ENCODE measurements around the gene GNAT2. TPM values are rescaled to one million over a fixed set of nuclear protein-coding genes. Genes with fewer than 3 reads are reported as not detected.

GNAT2 gene
- total RNA-seq, 1 experiment from 2014 or later = not detected

- no peak for DNase-seq (ENCODE audit: low read depth)
These were observed 8.4 kb upstream of the GNAT2 start for GRCh38 chr1:109627692-109628399.

- no peak for DNase-seq (ENCODE audit: low read depth)
These were observed 7.4 kb upstream of the GNAT2 start for GRCh38 chr1:109626682-109627408.

DNA sequence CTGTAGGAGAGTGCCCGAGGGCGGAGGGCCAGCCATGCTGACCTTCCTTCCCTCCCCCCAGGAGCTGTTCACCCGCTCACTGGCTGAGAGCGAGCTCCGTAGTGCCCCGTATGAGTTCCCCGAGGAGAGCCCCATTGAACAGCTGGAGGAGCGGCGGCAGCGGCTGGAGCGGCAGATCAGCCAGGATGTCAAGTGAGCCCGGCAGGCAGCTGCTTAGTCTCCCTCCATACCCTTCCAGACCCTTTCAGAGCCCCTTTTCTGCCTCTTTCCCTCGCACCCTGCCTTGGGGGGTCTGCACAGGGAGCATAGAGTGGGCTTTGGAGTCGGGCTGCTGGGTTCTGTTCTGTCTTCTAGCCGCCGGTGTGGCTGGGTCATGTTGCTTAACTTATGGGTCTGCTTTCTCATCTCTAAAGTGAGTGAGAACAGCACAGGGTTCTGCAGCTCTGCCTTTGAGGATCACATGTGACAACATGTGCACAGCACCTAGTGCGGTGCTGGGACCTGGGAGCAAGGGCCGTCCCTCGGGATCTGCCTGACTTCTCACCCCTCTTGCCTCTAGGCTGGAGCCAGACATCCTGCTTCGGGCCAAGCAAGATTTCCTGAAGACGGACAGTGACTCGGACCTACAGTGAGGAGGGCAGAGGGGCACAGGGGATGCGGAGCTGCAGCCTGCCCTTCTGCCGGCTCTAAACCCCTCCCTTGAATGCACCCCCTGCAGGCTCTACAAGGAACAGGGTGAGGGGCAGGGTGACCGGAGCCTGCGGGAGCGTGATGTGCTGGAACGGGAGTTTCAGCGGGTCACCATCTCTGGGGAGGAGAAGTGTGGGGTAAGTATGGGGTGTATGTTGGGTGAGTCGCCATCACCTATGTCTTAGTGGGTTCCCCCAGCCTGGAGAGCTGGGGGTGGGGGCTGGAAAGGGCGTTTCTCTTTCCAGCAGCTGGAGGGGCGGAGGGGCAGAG is 6.5 kb upstream of the GNAT2 start:
- DNase-seq (ENCODE audit: low read depth) = no peak

GRCh38 chr1:109625176-109625575 is 5.8 kb upstream of the GNAT2 start:
- DNase-seq (ENCODE audit: low read depth) = no peak

GRCh38 chr1:109624201-109625010 is 5.0 kb upstream of the GNAT2 start:
- no peak for DNase-seq (ENCODE audit: low read depth)

DNA sequence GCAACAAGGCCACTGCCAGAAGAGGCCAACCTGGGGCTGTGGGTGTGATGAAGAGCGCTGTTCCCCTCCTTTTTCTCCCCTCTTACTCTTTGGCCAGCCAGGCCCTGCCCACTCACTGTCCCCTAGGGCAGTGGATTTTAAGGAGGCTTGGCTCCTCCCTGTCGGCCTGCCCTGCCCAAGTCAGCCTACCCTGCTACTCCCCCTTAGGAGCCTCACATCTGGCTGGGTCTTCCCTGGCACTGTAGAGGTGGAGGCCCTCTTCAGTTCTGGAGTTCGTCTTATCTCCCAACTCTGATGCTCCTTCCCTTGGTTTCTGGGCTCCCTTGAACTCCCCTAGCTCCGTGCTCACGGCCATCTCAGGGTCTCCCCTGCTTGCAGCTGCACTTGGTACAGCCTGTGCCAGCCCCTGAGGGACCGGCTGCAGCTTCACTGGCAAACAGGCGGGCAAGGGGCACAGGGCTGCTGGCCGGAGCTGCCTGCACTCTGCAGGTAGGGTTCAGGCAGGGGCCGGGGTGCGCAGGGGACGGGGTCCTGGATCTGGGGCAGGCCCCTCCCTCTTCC is 4.3 kb upstream of the GNAT2 start:
- DNase-seq (ENCODE audit: low read depth) = no peak

DNA sequence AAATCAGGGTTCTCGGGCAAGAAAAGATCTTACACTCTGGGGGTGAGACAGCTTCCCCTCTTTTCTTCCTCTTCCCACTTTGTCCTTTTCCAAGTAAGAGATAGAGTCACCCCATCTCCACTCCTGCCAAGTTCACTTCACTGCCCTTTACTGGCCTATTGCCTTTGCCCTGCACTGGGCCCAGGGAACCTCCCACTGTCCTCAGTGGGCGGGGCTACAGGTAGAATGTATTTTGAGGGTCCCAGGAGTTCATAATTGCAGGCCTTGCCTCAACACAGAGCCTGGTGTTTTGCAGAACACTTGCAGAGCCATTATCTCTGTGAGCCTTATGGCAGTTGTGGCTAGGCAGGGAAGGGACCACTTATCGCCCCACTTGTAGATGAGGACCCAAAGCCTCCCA is 3.5 kb upstream of the GNAT2 start:
- no peak for DNase-seq (ENCODE audit: low read depth)

DNA sequence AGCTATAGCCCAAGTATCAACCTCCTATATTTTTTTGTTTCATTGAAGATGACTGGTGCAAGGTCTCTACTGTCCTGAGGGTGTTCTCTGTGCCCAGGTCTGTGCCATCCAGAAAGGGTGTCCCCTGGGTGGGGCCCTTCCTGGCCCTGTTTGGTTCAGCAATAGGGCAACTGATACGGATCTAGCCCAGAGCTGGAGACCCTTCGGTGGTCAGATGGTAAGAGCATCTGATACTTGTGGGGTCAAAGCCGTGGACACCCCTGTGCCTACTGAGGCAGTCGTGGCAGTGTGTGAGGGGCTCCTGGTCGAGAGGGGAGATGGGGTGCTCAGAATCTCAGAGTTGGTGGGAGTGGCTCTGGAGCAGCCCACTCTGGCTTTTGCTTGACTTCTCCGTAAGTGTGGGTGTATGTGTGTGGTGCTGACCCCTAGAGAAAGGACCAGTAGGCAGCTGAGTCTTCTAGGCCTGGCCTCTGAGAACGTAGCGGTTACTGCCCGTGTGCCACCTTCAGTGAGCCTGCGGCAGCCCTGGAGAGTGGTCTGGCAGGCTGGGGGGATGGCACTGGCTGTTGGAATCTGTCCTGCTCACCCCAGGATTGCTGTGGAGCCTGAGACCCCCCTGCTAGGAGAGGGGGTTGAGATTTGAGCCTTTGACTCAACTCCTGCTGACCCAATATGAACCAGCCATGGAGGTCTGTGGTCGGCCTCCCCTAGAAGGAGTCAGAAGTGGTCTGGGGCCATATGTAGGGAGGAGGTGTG is 2.9 kb upstream of the GNAT2 start:
- DNase-seq (ENCODE audit: low read depth) = no peak

DNA sequence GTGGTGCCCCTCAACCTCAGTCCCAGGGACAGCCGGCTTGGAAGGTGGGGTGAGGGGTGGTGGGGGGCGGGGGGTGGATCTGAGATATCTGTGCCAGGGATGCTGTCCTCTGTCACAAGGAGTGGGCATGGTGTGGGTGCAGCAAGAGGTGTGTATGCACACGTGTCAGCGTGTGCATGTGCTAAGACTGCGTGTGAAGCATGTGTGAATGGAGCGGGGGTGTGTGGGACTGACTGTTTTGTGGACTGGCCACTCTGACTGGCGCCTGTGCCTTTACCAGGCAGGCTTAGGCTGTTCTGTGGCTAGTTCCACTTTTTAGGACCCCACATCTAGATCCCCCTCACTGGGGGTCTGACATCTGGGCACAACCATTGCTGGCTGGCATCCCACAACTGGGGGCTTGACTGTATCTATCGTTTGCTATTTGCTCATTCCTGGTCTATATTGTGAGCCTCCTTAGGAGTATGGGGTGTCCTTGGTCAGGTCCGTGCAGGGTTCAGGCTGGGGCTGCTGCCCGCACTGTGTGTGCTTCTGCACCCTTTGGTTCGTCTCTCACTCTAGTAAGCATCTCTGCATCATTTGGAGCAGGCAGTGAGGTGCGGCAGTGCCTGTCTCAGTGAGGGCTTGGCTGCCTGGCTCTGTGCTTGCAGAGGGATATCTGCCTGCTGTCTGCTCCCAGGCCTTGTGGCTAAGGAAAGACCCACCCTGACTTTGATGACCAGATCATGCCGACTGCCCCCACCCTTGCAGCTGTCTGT is 2.1 kb upstream of the GNAT2 start:
- no peak for DNase-seq (ENCODE audit: low read depth)

DNA sequence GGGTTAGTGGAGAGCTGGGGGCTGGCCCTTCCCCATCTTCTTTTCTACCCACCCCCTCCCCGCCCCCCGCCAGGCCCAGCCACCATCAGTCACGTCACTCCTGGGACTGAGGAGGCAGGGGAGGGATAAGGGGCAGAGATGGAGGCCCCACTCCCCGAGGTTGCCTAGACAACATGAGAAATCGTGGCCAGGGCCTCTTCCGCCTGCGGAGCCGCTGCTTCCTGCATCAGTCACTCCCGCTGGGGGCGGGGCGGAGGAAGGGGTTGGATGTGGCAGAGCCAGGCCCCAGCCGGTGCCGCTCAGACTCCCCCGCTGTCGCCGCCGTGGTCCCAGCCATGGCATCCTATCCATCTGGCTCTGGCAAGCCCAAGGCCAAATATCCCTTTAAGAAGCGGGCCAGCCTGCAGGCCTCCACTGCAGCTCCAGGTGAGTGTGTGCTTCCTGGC is 1.4 kb upstream of the GNAT2 start:
- DNase-seq (ENCODE audit: low read depth) = peak; percentile 85

GRCh38 chr1:109620401-109620791 is 980 bp upstream of the GNAT2 start:
- peak; percentile 36 for DNase-seq (ENCODE audit: low read depth)

DNA sequence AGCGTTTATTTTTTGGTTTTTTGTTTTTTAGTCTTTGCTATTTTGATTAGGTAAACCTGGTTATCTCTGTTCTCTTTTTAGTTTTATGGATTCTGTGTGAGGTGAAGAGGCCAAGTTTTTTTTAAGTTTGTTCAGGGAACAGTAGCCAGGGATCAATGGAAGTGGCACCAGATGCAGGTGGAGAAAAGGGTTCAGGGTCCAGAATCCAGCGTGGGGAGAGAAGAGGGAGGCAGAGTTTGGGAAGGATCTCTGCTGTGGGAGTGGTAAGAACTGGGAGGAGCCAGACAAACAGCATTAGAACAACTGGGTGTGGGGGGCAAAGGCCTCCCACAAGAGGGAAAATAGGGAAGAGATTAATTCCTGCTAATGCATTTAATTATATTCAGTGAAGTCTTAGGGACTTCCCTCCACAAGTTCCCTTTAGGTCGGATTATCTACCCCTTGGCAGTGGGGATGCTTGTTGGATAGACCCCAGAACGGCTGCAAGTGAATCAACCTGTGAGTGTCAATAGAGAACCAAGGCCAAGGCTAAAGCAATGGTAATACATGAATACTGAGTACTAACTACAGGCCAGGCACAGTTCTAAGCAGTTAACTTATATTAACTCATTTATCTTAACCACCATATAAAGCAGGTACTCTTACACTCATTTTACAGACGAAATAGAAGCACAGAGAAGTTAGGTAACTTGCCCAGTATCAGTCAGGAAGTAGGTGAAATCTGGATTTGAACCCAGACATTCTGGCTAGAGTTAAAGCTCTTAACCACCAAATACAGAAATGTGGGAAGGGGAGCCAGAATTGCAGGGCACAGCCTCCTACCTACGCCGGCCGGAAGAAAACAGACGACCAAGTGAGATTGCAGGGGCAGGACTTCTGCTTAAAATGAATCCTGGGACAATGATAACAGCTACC is 498 bp downstream of the GNAT2 start:
- DNase-seq (ENCODE audit: low read depth) = no peak

DNA sequence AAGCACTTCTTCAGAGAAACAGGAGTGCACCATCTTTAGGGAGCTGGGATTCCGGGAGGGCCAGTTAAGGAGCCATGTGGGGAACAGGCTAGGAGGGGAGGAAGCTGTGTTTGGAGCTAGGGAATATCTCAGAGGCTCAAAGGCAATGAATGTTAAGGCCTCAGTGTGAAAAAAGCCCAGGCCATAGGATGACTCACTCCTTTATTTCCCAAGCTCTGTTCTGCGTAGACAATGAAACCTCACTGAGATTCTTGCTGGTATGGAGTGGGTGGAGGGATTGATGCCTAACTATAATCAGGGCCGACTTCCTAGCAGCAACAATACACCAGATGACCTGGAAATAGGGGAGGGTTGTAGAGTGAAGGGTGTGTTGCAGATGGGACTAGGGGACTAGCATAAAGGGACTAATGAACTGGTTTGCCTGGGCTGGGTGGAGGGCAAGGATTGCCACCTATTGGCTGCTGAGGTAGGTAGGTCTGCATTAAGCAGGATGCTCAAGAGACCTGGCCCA is 2.1 kb downstream of the GNAT2 start:
- peak; percentile 83 for DNase-seq (ENCODE audit: low read depth)

DNA sequence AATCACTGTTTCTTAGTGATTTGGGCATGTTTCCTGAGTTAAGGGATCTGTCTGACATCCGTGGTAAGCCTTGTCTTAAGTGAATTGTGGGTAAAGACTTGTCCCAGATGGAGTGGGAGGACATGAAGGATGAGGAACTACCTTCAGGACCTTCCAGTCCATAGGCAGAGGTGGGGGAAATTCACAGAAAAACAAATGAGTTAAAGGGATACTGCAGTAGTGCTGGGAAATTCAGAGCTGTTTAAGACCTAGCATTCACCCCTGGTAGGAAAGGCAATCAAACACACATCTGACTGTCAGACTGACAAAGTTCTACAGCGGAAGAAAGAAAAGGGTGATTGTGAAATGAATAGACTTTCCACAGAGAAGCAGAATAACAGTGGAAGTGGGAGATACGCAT is 3.0 kb downstream of the GNAT2 start:
- no peak for DNase-seq (ENCODE audit: low read depth)

- no peak for DNase-seq (ENCODE audit: low read depth)
These were observed 3.5 kb downstream of the GNAT2 start for GRCh38 chr1:109615879-109616278.

- no peak for DNase-seq (ENCODE audit: low read depth)
These were observed 5.9 kb downstream of the GNAT2 start for GRCh38 chr1:109613361-109614147.

- DNase-seq (ENCODE audit: low read depth) = no peak
These were observed 8.0 kb downstream of the GNAT2 start for GRCh38 chr1:109611308-109611990.
